Testis (tissue), 3 donors: ENCODE measurements around the gene C6orf163. TPM values are rescaled to one million over a fixed set of nuclear protein-coding genes. Genes with fewer than 3 reads are reported as not detected.

Experiments used
- DNase-seq: peaks from one replicate; pipeline ENCODE4 v3.0.0-alpha.2; 2019
- H3K27ac ChIP-seq, 2 donors: fragments of 200-600 bp; sonication (generic); one replicate each; pipeline ENCODE4 v1.5.1; 2019
- H3K27me3 ChIP-seq: fragments of 200-600 bp; sonication (generic); one replicate; pipeline ENCODE4 v1.5.1; 2019
- H3K36me3 ChIP-seq: fragments of 200-600 bp; sonication (generic); one replicate; pipeline ENCODE4 v1.5.1; 2017; ENCODE audit warnings: low read depth; ENCODE audit errors: missing control alignments
- H3K4me1 ChIP-seq: fragments of 200-600 bp; sonication (generic); one replicate; pipeline ENCODE4 v1.5.1; 2019
- H3K4me3 ChIP-seq, 2 donors: fragments of 200-600 bp; sonication (generic); one replicate each; pipeline ENCODE4 v1.5.1; 2017 to 2019
- H3K9me3 ChIP-seq: fragments of 200-600 bp; sonication (generic); one replicate; pipeline ENCODE4 v1.5.1; 2017
- POLR2A ChIP-seq: fragments of 450-650 bp; IDR thresholded peaks from one replicate; pipeline ENCODE4 v1.6.1; 2017; ENCODE audit warnings: antibody characterized with exemption, mild to moderate bottlenecking, moderate library complexity
- WGBS, 2 donors: methylation state at CpG; one replicate each; pipeline ENCODE4 v1.1.5; 2018; 5-methylcytosine and 5-hydroxymethylcytosine counted together
- intact Hi-C: fragments of 100-400 bp; cut with DNase I; formaldehyde crosslinking; loops from one replicate; pipeline ENCODE4 v1.15.1; 2023; ENCODE audit warnings: low total_unique reads
- polyA plus RNA-seq: library from polyadenylated mRNA; stranded (reverse); fragments of 350-450 nt; fragmentation: Illumina TruSeq; extraction: RNeasy Lipid Tissue Mini Kit (QIAGEN cat#74804); gene quantifications from one replicate; pipeline ENCODE4 v1.2.3, GENCODE V29; 2014; ENCODE audit warnings: low read depth, low replicate concordance; ENCODE audit not compliant: insufficient read depth
- total RNA-seq, 2 donors: library from RNA; depleted of rRNA; stranded (reverse); fragments of >200 nt; gene quantifications; one replicate each; pipeline ENCODE4 v1.2.3, GENCODE V29; 2016
- TF ChIP-seq, protein P1 (sequence below), 3 experiments: fragments of 450-650 bp in 2 of 3; fragments of 200-600 bp in 1 of 3; sonication (generic) in 1 of 3; IDR thresholded peaks; one replicate each; pipeline ENCODE4 v1.5.1; 2016 to 2019; ENCODE audit warnings: antibody characterized with exemption in 3 of 3, mild to moderate bottlenecking in 2 of 3, moderate library complexity in 1 of 3

Gene C6orf163
- total and polyA plus RNA-seq, 3 donors from 2014 or later: 10.1 to 17.4 (median 12.5) TPM

DNA sequence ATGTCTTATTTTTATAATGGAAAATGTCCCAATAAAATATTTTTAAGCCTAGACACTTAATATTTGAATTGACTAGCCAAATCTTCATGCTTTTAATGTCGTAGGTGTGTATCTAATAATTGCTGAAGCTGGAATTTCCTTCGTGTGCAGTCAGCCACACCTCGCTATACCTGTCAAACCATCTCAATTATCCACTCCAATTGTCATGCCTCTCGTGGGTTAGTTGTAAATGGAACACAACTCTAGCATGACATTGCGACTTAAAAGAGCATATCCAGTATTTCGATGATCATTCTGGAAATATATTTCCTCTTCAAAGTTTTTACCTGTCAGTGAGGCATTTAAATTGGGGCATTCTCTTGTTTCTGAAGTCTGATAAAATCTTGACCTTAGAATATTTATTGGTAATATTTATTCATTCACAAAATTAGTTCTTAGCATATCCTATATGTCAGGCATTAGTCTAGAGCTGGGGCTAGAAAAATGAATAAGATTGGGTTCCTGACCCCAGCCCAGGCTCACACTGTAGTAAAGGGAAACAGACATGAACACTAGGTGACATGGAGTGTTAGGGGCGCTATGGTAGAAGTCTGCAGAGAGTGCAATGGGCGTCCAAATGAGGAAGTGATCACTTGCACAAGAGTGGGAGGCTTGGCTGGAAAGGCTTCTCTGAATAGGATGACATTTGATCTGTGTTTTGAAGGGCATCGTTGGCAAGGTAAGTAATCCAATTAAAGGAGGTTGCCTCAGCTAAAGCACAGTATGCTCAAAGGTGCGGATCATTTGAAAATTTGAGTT lies 52.2 kb downstream of the C6orf163 start:
- TF ChIP-seq, protein P1, sequence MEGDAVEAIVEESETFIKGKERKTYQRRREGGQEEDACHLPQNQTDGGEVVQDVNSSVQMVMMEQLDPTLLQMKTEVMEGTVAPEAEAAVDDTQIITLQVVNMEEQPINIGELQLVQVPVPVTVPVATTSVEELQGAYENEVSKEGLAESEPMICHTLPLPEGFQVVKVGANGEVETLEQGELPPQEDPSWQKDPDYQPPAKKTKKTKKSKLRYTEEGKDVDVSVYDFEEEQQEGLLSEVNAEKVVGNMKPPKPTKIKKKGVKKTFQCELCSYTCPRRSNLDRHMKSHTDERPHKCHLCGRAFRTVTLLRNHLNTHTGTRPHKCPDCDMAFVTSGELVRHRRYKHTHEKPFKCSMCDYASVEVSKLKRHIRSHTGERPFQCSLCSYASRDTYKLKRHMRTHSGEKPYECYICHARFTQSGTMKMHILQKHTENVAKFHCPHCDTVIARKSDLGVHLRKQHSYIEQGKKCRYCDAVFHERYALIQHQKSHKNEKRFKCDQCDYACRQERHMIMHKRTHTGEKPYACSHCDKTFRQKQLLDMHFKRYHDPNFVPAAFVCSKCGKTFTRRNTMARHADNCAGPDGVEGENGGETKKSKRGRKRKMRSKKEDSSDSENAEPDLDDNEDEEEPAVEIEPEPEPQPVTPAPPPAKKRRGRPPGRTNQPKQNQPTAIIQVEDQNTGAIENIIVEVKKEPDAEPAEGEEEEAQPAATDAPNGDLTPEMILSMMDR (IDR thresholded peaks at IDR 0.05): no peak
- no peak for TF ChIP-seq POLR2A
- Histone ChIP-seq H3K36me3 (no peaks in the 10 kb centered on the region), H3K4me3 (no peak overlapping the region), H3K9me3 (no peaks in the 10 kb centered on the region), H3K27ac (no peak overlapping the region), H3K4me1 (no peaks in the 10 kb centered on the region), H3K27me3 (no peaks in the 10 kb centered on the region)
- WGBS, 2 donors: 87 to 91% methylated on average over 10 of the region's 10 CpGs
- no peak for DNase-seq
- intact Hi-C loops: no loop called here

DNA sequence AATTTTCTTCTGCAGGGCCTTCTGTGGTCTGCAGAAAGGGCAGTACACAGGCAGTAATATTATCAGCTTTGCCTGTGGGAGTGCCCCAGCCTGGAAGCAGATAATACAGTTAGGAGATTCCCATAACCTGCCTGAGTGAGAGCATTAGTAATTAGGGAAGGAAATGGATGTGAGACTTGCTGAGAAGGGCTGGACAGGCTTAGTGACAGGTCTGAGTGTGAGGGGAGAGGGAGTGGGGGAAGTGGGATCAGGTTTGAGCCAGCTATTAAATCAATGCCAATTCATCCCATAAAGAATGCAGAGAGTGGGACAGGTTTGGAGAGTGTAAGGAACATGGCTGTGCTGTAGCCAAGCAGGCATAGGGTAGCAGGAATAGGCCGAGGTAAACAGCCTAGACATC lies 53.0 kb downstream of the C6orf163 start:
- no peak for TF ChIP-seq POLR2A
- TF ChIP-seq, protein P1 (IDR thresholded peaks at IDR 0.05): no peak
- intact Hi-C loops: no loop called here
- no peaks in the 10 kb centered on the region for H3K4me1 ChIP-seq

DNA sequence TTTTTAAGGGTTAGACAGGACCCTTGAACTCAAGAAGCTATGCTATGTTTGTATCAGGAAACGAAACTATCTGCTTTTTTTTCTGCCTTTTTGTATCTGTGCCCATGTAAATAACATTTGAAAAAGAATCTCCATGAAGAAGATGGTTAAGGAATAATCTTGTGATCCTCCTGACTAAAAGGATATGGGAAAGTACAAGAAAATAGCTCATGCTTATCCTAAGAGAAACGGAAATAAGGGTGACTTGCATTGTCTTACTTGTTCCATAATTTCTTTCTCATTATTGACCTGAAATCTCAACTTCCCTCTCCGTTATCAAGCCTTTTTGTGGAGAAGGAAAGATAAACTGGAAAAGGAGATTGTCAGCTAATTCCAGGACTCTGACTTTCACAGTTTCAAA lies 57.2 kb downstream of the C6orf163 start:
- intact Hi-C loops: no loop called here
- no peak for DNase-seq
- Histone ChIP-seq H3K4me1 (no peaks in the 10 kb centered on the region), H3K4me3 (no peak overlapping the region), H3K27ac (no peak overlapping the region), H3K9me3 (no peaks in the 10 kb centered on the region), H3K27me3 (no peaks in the 10 kb centered on the region), H3K36me3 (no peaks in the 10 kb centered on the region)
- 60% methylated on average over 3 of the region's 3 CpGs for WGBS, 2 donors
- TF ChIP-seq POLR2A: no peak
- TF ChIP-seq, protein P1 (IDR thresholded peaks at IDR 0.05): no peak

More for the DNA sequence above, 53.0 kb downstream of the C6orf163 start:
- H3K4me3 ChIP-seq: no peak overlapping the region
- H3K9me3 ChIP-seq: no peaks in the 10 kb centered on the region
- H3K36me3 ChIP-seq: no peaks in the 10 kb centered on the region
- no peaks in the 10 kb centered on the region for H3K27me3 ChIP-seq
- DNase-seq: no peak
- 67 to 93% methylated on average over 1 of the region's 1 CpG for WGBS, 2 donors
- H3K27ac ChIP-seq: no peak overlapping the region

DNA sequence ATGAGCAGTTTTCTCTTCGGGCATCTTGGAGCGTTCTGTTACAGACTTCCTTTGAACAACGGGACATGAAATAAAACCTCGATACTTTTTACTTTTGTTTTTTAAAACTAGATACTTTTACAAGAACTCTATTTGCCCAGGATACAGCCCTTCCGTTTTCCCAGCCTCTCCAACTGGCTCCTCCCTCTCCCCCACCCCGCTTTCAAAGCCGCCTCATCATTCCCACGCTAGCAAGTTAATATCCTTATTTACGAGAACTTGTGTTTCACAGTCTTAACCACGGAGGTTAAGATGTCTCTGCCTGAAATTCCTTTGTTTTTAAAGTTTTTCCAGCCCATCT lies 62.9 kb downstream of the C6orf163 start:
- TF ChIP-seq POLR2A: no peak
- TF ChIP-seq, protein P1 (IDR thresholded peaks at IDR 0.05): no peak
- peak; percentile 62 for DNase-seq
- Histone ChIP-seq H3K27me3 (no peaks in the 10 kb centered on the region), H3K4me1 (no peaks in the 10 kb centered on the region), H3K36me3 (no peaks in the 10 kb centered on the region), H3K4me3 (peak overlapping the region; percentile 84 to 95), H3K27ac (peak overlapping the region; percentile 70 to 72), H3K9me3 (no peaks in the 10 kb centered on the region)
- WGBS, 2 donors: 0% methylated on average over 10 of the region's 10 CpGs
- intact Hi-C loops: no loop called here
